ENCODE measurements around the gene SIX6.

SIX6 gene

DNA sequence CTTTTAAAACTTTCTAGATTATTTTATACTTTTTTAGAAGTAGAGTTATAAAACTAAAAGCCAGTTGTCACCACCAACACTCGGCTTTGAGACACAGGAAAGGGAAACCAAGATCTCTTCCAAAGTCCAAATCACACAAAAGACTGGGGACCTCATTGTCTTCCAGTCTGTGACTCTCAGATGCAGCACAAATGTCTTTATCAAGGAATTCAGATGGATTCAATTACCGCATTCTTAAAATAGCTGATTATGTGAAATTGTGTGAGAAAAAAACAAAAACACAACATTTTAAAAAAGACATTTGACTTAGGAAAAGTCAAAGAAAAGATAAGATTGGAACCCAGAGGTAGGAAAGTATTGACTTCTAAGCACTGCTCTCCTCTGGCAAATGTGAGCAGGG, 3.5 kb upstream of the SIX6 start:
- no peak for ATAC-seq (ENCODE audit: low read depth)
- H3K4me1 ChIP-seq (ENCODE audit: insufficient read depth, poor library complexity, severe bottlenecking) = no peaks in the 10 kb centered on the region
- H3K9me3 ChIP-seq (ENCODE audit: severe bottlenecking) = no peaks in the 10 kb centered on the region
- TF ChIP-seq, protein P1, sequence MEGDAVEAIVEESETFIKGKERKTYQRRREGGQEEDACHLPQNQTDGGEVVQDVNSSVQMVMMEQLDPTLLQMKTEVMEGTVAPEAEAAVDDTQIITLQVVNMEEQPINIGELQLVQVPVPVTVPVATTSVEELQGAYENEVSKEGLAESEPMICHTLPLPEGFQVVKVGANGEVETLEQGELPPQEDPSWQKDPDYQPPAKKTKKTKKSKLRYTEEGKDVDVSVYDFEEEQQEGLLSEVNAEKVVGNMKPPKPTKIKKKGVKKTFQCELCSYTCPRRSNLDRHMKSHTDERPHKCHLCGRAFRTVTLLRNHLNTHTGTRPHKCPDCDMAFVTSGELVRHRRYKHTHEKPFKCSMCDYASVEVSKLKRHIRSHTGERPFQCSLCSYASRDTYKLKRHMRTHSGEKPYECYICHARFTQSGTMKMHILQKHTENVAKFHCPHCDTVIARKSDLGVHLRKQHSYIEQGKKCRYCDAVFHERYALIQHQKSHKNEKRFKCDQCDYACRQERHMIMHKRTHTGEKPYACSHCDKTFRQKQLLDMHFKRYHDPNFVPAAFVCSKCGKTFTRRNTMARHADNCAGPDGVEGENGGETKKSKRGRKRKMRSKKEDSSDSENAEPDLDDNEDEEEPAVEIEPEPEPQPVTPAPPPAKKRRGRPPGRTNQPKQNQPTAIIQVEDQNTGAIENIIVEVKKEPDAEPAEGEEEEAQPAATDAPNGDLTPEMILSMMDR (IDR thresholded peaks at IDR 0.05; ENCODE audit: poor library complexity, severe bottlenecking) = no peak
- H3K36me3 ChIP-seq (ENCODE audit: low read depth) = no peaks in the 10 kb centered on the region
- H3K27me3 ChIP-seq (ENCODE audit: insufficient read depth, poor library complexity, severe bottlenecking) = peaks cover 99% of the 10 kb centered on the region
- DNase-seq (ENCODE audit: low spot score) = no peak
- H3K4me3 ChIP-seq (ENCODE audit: severe bottlenecking) = no peak overlapping the region
- no peak overlapping the region for H3K27ac ChIP-seq (ENCODE audit: poor library complexity, severe bottlenecking)

DNA sequence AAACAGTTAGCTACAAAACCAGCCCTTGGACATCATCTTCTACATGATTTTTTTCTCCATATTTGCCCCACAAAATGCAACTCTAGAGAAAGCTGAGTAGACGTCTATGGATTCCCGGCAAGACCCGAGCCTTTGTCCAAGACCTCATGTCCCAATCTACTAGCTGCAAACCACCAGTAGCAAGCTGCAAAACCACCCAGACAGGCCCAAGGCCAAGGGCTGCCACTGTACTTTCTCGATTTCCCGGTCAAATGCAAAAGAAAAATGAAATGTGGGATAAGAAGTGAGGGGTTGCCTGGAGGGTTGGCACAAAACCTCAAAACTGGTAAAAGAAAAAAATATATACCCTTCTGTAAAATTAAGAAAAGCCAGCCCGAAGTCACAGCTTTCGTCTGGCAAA, 2.9 kb upstream of the SIX6 start:
- TF ChIP-seq, protein P1 (IDR thresholded peaks at IDR 0.05; ENCODE audit: poor library complexity, severe bottlenecking) = no peak
- no peak for DNase-seq (ENCODE audit: low spot score)
- Histone ChIP-seq H3K4me3 (ENCODE audit: severe bottlenecking) (no peak overlapping the region), H3K27me3 (ENCODE audit: insufficient read depth, poor library complexity, severe bottlenecking) (peaks cover 99% of the 10 kb centered on the region), H3K4me1 (ENCODE audit: insufficient read depth, poor library complexity, severe bottlenecking) (no peaks in the 10 kb centered on the region), H3K9me3 (ENCODE audit: severe bottlenecking) (no peaks in the 10 kb centered on the region), H3K27ac (ENCODE audit: poor library complexity, severe bottlenecking) (no peak overlapping the region), H3K36me3 (ENCODE audit: low read depth) (no peaks in the 10 kb centered on the region)
- no peak for ATAC-seq (ENCODE audit: low read depth)

DNA sequence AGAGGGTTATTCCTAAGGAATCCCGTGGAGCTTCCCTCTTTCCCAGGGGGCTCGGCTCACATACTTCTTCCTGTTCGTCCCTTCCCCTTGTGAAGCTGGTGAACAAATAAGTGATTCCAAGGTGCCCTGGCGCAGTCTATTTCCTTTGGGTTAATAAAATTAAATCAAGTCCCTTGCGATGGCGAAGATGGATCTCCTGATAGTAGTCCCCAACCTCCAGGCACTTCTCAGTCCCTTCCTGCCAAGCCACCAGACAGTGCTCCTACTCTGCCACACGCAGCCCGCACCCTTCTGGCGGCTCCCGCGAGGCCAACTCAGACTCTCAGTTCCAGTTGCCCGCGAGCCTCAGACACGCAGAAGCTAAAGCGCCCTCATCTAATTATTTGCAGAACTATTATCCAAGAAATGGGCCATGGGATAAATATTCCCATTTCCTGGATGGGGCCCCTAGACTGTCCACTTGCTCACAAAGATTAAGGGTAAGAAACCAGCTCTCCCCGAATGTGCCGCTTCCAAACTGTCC, 2.4 kb upstream of the SIX6 start:
- Histone ChIP-seq H3K9me3 (ENCODE audit: severe bottlenecking) (no peaks in the 10 kb centered on the region), H3K27ac (ENCODE audit: poor library complexity, severe bottlenecking) (no peak overlapping the region), H3K36me3 (ENCODE audit: low read depth) (no peaks in the 10 kb centered on the region), H3K27me3 (ENCODE audit: insufficient read depth, poor library complexity, severe bottlenecking) (peaks cover 100% of the 10 kb centered on the region), H3K4me1 (ENCODE audit: insufficient read depth, poor library complexity, severe bottlenecking) (no peaks in the 10 kb centered on the region), H3K4me3 (ENCODE audit: severe bottlenecking) (no peak overlapping the region)
- ATAC-seq (ENCODE audit: low read depth) (no peak), DNase-seq (ENCODE audit: low spot score) (no peak)
- TF ChIP-seq, protein P1 (IDR thresholded peaks at IDR 0.05; ENCODE audit: poor library complexity, severe bottlenecking) = no peak

DNA sequence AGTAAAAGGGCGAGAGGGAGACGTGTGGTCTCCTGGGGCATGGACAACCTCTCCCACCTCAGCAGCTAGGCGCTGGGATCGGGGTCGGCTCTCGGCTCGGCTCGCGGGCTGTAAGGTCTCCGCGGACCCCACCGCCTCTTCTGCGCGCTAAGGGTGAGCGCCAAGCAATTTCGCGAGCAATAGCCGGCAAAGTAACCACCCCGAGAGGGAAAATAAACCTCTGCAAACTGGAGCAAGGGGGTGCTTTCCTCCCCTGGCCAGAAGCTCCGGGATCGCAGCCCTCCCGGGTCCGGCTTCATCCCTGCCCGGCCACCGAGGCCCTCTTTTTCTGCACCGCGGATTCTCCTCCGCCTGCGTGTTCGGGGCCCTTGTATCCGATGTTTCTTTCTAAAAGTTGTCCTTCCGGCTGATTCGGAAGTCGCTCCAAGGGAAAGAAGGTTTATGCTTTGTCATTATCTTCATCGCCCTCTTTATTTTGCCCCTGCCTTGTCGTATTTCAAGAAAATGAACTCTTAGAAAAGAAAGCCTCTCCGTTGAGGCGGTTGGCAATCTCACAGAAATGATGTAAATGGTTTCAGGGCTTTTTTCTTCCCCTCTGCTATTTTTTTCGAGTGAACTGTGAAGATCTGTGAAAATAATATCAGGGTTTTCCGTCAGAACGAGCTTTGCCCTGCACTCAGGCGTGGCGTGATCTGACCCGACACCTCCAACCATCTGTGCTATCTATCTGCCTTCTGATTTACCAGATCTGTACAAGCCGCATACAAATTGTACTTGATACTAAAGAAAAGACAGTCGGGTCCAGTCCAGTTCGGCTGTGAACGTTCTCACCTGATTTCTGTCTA, 1.7 kb upstream of the SIX6 start:
- H3K27me3 ChIP-seq (ENCODE audit: insufficient read depth, poor library complexity, severe bottlenecking) = peaks cover 100% of the 10 kb centered on the region
- TF ChIP-seq, protein P1 (IDR thresholded peaks at IDR 0.05; ENCODE audit: poor library complexity, severe bottlenecking) = no peak
- H3K36me3 ChIP-seq (ENCODE audit: low read depth) = no peaks in the 10 kb centered on the region
- ATAC-seq (ENCODE audit: low read depth) (no peak), DNase-seq (ENCODE audit: low spot score) (no peak)
- no peaks in the 10 kb centered on the region for H3K4me1 ChIP-seq (ENCODE audit: insufficient read depth, poor library complexity, severe bottlenecking)
- H3K9me3 ChIP-seq (ENCODE audit: severe bottlenecking) = no peaks in the 10 kb centered on the region
- H3K27ac ChIP-seq (ENCODE audit: poor library complexity, severe bottlenecking) = no peak overlapping the region
- no peak overlapping the region for H3K4me3 ChIP-seq (ENCODE audit: severe bottlenecking)

DNA sequence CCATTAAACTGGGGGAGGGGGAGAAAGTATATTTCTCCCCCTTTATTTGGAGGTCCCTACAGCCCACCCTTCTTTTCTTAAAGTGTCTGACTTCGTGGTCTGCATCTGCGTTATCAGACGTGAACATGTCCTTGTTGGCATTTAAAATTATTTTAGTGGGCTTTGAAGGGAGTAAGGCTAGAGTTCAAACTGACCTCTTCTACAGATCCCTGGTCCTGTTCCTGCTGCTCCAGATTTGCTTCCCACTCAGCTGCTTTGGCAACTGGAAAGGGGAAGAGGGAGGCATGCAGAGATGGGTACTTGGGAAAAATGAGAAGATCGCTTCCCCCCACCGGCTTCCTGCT, 611 bp upstream of the SIX6 start:
- no peaks in the 10 kb centered on the region for H3K4me1 ChIP-seq (ENCODE audit: insufficient read depth, poor library complexity, severe bottlenecking)
- no peak overlapping the region for H3K27ac ChIP-seq (ENCODE audit: poor library complexity, severe bottlenecking)
- no peaks in the 10 kb centered on the region for H3K36me3 ChIP-seq (ENCODE audit: low read depth)
- TF ChIP-seq, protein P1 (IDR thresholded peaks at IDR 0.05; ENCODE audit: poor library complexity, severe bottlenecking) = no peak
- H3K4me3 ChIP-seq (ENCODE audit: severe bottlenecking) = no peak overlapping the region
- DNase-seq (ENCODE audit: low spot score) = no peak
- no peaks in the 10 kb centered on the region for H3K9me3 ChIP-seq (ENCODE audit: severe bottlenecking)
- no peak for ATAC-seq (ENCODE audit: low read depth)
- peaks cover 100% of the 10 kb centered on the region for H3K27me3 ChIP-seq (ENCODE audit: insufficient read depth, poor library complexity, severe bottlenecking)

Data from RWPE2 (cell line).